ENCODE results near the gene MTRF1L. TPM values are rescaled to one million over a fixed set of nuclear protein-coding genes. Genes with fewer than 3 reads are reported as not detected.
A peak's percentile ranks its signal among the peaks of the same experiment; 100 is the strongest.
"Not testable (repeated sequence)": the region's sequence is repeated elsewhere in the genome, so short reads cannot be mapped to it uniquely, and the experiment has no call there.

MTRF1L gene
- total RNA-seq, 1 experiment from 2014 or later = 19.1 TPM

GRCh38 chr6:152993847-152994246, 8.7 kb downstream of the MTRF1L start:
- CTCF ChIA-PET = no interaction called here
- no peaks in the 10 kb centered on the region for H3F3A ChIP-seq (ENCODE audit: low read length, unreplicated experiment)
- DNase-seq = no peak
- H3K36me3 ChIP-seq (ENCODE audit: low read depth, low read length) = peaks cover 39% of the 10 kb centered on the region; the same call in 1 of the 2 replicates
- H3K4me1 ChIP-seq (ENCODE audit: insufficient read depth, low read length) = no peaks in the 10 kb centered on the region
- ATAC-seq = no peak
- H3K27me3 ChIP-seq (ENCODE audit: low read length) = no peaks in the 10 kb centered on the region
- H3K9ac ChIP-seq (ENCODE audit: low read length) = no peak overlapping the region
- POLR2A ChIA-PET (ENCODE audit: unreplicated experiment) = no interaction called here
- H3K79me2 ChIP-seq (ENCODE audit: low read length) = peaks cover 69% of the 10 kb centered on the region
- TF ChIP-seq EZH2 (IDR thresholded peaks at IDR 0.05; ENCODE audit: low read length, unreplicated experiment) (no peak), EZH2phosphoT487 (IDR thresholded peaks at IDR 0.05; ENCODE audit: borderline replicate concordance, low read length) (no peak), CTCF (conservative IDR thresholded peaks at IDR 0.05; ENCODE audit: low read depth, low read length) (no peak)
- H3K27ac ChIP-seq (ENCODE audit: low read length) = no peak overlapping the region
- BruUV-seq (replicated peaks) = no TSS peak
- no peaks in the 10 kb centered on the region for H3K9me2 ChIP-seq (replicated peaks; ENCODE audit: low read length)
- no peaks in the 10 kb centered on the region for H4K20me1 ChIP-seq (ENCODE audit: low read length)
- intact Hi-C loops (cut with micrococcal nuclease) = no loop called here
- no peak overlapping the region for H2AFZ ChIP-seq (ENCODE audit: low read length)
- no peak overlapping the region for H3K4me2 ChIP-seq (ENCODE audit: low read length)
- H3K4me3 ChIP-seq (ENCODE audit: low read length) = no peak overlapping the region
- H3K9me3 ChIP-seq (ENCODE audit: low read length) = no peaks in the 10 kb centered on the region

- TF ChIP-seq CTCF (conservative IDR thresholded peaks at IDR 0.05; ENCODE audit: low read depth, low read length) = peak; percentile 36; the same call in 1 of the 2 replicates
- TF ChIP-seq EZH2phosphoT487 (IDR thresholded peaks at IDR 0.05; ENCODE audit: borderline replicate concordance, low read length) = no peak
- TF ChIP-seq EZH2 (IDR thresholded peaks at IDR 0.05; ENCODE audit: low read length, unreplicated experiment) = no peak
- no peak overlapping the region for H2AFZ ChIP-seq (ENCODE audit: low read length)
- no peaks in the 10 kb centered on the region for H3K9me3 ChIP-seq (ENCODE audit: low read length)
- no peaks in the 10 kb centered on the region for H3K27me3 ChIP-seq (ENCODE audit: low read length)
- H4K20me1 ChIP-seq (ENCODE audit: low read length) = no peaks in the 10 kb centered on the region
- peaks cover 65% of the 10 kb centered on the region for H3K79me2 ChIP-seq (ENCODE audit: low read length)
- intact Hi-C loops (cut with micrococcal nuclease) = no loop called here
- no peak overlapping the region for H3K4me3 ChIP-seq (ENCODE audit: low read length)
- H3K4me1 ChIP-seq (ENCODE audit: insufficient read depth, low read length) = no peaks in the 10 kb centered on the region
- BruUV-seq (replicated peaks) = no TSS peak
- no peak overlapping the region for H3K4me2 ChIP-seq (ENCODE audit: low read length)
- H3K36me3 ChIP-seq (ENCODE audit: low read depth, low read length) = peaks cover 38% of the 10 kb centered on the region; the same call in 1 of the 2 replicates
- ATAC-seq (no peak), DNase-seq (no peak)
- CTCF ChIA-PET = no interaction called here
- no peaks in the 10 kb centered on the region for H3K9me2 ChIP-seq (replicated peaks; ENCODE audit: low read length)
- H3F3A ChIP-seq (ENCODE audit: low read length, unreplicated experiment) = no peaks in the 10 kb centered on the region
- no peak overlapping the region for H3K9ac ChIP-seq (ENCODE audit: low read length)
- POLR2A ChIA-PET (ENCODE audit: unreplicated experiment) = no interaction called here
- no peak overlapping the region for H3K27ac ChIP-seq (ENCODE audit: low read length)
Measured at GRCh38 chr6:152993431-152993830, 9.1 kb downstream of the MTRF1L start.

GRCh38 chr6:152986978-152987377, 15.5 kb downstream of the MTRF1L start:
- ChIA-PET CTCF (no interaction called here), POLR2A (ENCODE audit: unreplicated experiment) (no interaction called here)
- intact Hi-C loops (cut with micrococcal nuclease) = no loop called here
- ATAC-seq (no peak), DNase-seq (no peak)
- Histone ChIP-seq H3K9me3 (ENCODE audit: low read length) (no peaks in the 10 kb centered on the region), H3K4me2 (ENCODE audit: low read length) (no peak overlapping the region), H3K27me3 (ENCODE audit: low read length) (no peaks in the 10 kb centered on the region), H2AFZ (ENCODE audit: low read length) (no peak overlapping the region), H3K9me2 (replicated peaks; ENCODE audit: low read length) (no peaks in the 10 kb centered on the region), H3K9ac (ENCODE audit: low read length) (no peak overlapping the region), H3K27ac (ENCODE audit: low read length) (no peak overlapping the region), H4K20me1 (ENCODE audit: low read length) (no peaks in the 10 kb centered on the region), H3K4me3 (ENCODE audit: low read length) (no peak overlapping the region), H3F3A (ENCODE audit: low read length, unreplicated experiment) (no peaks in the 10 kb centered on the region), H3K79me2 (ENCODE audit: low read length) (peaks cover 54% of the 10 kb centered on the region), H3K36me3 (ENCODE audit: low read depth, low read length) (no peaks in the 10 kb centered on the region; the same call in 1 of the 2 replicates), H3K4me1 (ENCODE audit: insufficient read depth, low read length) (peaks cover 10% of the 10 kb centered on the region)
- BruUV-seq (replicated peaks) = no TSS peak
- TF ChIP-seq CTCF (conservative IDR thresholded peaks at IDR 0.05; ENCODE audit: low read depth, low read length) = no peak
- no peak for TF ChIP-seq EZH2 (IDR thresholded peaks at IDR 0.05; ENCODE audit: low read length, unreplicated experiment)
- no peak for TF ChIP-seq EZH2phosphoT487 (IDR thresholded peaks at IDR 0.05; ENCODE audit: borderline replicate concordance, low read length)

- BruUV-seq (replicated peaks); ATAC-seq; CTCF ChIA-PET: not testable (repeated sequence)
Measured at GRCh38 chr6:152985300-152985699, 17.2 kb downstream of the MTRF1L start.

More at GRCh38 chr6:152985300-152985699, 17.2 kb downstream of the MTRF1L start:
- H3K4me1 ChIP-seq (ENCODE audit: insufficient read depth, low read length) = peaks cover 11% of the 10 kb centered on the region
- H3K9me3 ChIP-seq (ENCODE audit: low read length); H3F3A ChIP-seq (ENCODE audit: low read length, unreplicated experiment); DNase-seq; intact Hi-C loops (cut with micrococcal nuclease); H3K27me3 ChIP-seq (ENCODE audit: low read length); H3K36me3 ChIP-seq (ENCODE audit: low read depth, low read length); H2AFZ ChIP-seq (ENCODE audit: low read length); H3K9me2 ChIP-seq (replicated peaks; ENCODE audit: low read length): not testable (repeated sequence)
- peaks cover 64% of the 10 kb centered on the region for H3K79me2 ChIP-seq (ENCODE audit: low read length)
- POLR2A ChIA-PET (ENCODE audit: unreplicated experiment) = interaction anchor here (0.6 kb wide), 1 partner anchor 37 kb away, joined by 3 read pairs; no protein-coding TSS in a partner anchor
- H4K20me1 ChIP-seq (ENCODE audit: low read length) = peaks cover 11% of the 10 kb centered on the region
- H3K4me2 ChIP-seq (ENCODE audit: low read length) = peak overlapping the region; percentile 94
- H3K4me3 ChIP-seq (ENCODE audit: low read length) = peak overlapping the region; percentile 83
- H3K27ac ChIP-seq (ENCODE audit: low read length) = peak overlapping the region; percentile 97
- peak overlapping the region; percentile 100; the same call in 1 of the 2 replicates for H3K9ac ChIP-seq (ENCODE audit: low read length)

Data from PC-3 (cell line).